Activated CD4-positive, alpha-beta T cell treated with anti-CD3 and anti-CD28 coated beads, Interleukin-2, amount 50 U/mL, for 4 hours (primary cell): ENCODE results near the gene C9orf152.
"Not testable (repeated sequence)": the region's sequence is repeated elsewhere in the genome, so short reads cannot be mapped to it uniquely, and the experiment has no call there.

Experiments
- DNase-seq, 2 experiments: peaks; one replicate each; pipeline ENCODE4 v3.0.0-alpha.2; 2020

The C9orf152 gene

DNA sequence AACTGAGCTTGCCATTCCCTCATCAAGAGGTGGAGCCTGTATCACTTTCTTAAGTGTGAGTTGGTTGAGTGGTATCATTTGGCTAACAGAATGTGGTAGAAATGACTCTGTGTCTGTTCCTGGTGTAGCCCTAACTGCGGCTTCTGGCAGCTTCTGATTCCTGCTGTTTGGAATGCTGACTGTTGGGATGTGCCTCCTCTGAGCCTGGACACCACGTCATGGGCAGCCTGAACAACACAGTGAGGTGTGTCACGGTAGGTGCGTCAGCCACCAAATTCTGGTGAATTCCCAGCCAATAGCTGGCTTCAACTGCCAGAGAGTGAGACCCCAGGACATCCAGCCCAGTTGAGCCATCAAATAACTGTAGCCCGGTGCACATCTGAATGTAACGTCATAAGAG, 6.1 kb upstream of the C9orf152 start:
- DNase-seq = no peak

DNA sequence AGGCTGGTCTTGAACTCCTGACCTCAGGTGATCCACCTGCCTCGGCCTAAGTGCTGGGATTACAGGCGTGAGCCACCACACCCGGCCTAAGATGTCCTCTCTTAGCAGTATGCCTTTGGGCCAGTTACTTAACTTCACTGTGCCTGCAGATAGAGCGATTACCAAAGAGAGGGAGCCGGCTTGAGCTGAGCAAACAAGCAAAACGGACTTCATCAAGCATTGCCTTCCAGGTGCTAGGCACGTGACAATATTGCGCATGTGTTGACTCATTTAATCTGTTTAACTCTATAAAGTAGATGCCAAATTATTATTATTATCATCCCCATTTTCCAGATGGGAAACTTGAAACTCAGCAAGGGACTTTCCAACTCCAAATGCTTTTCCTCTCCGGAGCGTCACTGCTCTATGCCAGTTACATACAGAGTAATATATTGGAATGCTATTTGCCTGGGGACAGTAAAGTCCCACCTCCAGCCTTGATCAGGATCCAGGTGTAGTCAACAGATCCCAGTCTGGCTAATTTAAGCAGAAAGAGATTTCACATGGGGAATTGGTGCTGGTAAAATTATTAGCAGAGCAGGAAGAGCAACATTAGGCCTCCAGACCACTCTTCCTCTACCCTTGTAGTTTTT, 5.6 kb upstream of the C9orf152 start:
- DNase-seq = no peak

DNA sequence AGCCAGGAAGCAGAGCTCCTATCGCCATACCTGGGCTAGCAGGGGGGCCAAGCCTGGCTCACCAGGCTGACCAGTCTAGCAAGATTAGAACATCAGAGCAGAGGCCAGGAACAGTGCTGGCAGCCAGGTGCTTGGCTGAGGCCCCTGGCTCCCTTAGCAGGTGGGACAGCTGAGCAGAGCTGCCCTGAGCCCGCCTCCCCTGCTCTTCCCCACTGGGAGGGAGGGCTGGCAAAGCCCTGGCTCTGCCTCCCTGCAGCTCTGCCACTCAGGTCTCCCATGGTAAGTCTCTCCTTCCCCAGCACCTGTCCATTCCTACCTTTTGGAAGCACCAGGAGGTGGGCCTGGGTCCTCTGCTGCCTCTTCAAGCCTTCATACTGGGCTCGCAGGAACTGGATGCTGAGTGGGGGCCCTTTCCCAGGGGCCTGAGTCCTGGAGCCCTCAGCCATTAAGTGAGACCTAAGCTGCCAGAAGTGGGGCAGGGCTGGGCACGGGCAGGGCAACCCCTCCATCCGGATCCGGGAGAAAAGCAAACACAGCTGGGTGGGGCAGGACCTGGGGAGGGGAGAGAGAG, 803 bp downstream of the C9orf152 start:
- DNase-seq = no peak

DNA sequence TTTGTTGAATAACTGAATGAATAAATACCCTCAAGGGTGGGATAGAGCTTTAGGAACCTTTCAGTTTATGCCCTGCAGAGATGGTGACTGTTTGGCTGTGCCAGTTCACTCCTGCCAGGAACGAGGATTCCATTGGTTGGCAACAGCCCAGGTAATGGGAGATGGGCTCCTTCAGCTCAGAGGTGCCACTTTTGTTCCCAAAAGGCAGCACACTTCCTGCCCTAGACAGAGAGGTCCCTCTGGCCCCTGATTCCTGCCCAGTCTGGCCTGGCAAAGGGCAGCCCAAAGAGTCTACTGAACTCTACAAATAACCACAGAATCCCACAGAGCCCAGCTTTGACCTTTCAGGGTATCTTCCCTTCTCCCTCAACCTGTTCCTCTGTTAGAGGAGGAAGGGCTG, 1.6 kb downstream of the C9orf152 start:
- DNase-seq = no peak

DNA sequence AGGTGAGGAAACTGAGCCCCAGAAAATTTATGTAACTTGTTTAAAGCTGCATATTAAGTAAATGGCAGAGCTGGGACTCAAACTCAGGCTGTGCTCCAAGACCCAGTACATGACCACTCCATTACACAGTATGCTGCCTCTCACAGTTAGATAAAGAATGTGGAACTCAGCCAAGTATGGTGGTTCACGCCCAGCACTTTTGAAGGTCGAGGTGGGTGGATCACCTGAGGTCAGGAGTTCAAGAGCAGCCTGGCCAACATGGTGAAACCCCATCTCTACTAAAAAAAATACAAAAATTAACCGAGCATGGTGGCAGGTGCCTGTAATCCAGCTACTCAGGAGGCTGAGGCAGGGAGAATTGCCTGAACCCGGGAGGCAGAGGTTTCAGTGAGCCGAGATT, 2.3 kb downstream of the C9orf152 start:
- not testable (repeated sequence) for DNase-seq

DNA sequence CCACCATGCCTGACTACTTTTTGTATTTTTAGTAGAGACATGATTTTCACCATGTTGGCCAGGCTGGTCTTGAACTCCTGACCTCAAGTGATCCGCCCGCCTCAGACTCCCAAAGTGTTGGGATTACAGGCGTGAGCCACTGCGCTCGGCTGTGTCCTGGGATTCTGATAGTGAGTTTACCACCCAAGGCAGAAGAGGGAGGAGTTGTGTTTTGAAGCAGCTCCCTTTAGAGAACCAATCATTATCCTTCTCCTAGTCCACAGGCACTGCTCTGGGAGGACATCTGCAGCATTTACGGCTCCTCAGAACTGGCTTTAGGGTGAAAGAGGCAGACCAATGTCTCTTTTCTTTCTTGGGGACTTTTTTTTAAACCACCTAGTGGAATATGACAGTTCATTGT, 5.7 kb downstream of the C9orf152 start:
- DNase-seq = no peak

DNA sequence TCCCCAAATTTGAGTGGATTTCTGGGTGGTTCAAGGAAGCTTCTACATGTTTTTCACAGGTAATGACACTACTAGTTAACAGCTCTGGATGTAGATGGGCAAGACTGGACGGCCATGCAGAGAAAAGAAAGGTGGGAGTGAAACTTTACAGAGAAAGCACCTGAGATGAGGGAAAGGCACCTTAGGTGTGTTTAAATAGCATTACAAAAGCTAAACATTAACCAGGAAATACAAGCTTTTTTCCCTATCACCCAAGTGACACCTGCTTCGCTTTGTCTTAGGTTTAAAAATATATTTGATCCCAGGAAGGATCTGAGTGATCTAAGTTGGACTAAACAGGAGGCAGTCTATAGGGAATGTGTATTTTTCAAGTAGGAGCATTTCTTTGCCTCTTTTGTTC, 8.3 kb downstream of the C9orf152 start:
- no peak for DNase-seq

DNA sequence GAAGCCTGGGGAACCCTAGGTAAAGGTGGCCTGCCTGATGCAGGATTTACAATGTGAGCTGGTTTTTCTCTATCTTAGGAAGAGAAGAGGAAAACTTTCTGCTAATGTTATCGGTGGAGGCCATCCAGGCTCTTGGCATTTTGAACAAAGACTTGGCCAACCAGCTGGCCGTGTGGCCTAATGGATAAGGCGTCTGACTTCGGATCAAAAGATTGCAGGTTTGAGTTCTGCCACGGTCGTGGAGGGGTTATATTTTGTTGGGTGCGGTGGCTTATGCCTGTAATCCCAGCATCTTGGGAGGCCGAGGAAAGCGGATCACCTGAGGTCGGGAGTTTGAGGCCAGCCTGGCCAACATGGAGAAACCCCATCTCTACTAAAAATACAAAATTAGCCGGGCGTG, 9.6 kb downstream of the C9orf152 start:
- no peak for DNase-seq

DNA sequence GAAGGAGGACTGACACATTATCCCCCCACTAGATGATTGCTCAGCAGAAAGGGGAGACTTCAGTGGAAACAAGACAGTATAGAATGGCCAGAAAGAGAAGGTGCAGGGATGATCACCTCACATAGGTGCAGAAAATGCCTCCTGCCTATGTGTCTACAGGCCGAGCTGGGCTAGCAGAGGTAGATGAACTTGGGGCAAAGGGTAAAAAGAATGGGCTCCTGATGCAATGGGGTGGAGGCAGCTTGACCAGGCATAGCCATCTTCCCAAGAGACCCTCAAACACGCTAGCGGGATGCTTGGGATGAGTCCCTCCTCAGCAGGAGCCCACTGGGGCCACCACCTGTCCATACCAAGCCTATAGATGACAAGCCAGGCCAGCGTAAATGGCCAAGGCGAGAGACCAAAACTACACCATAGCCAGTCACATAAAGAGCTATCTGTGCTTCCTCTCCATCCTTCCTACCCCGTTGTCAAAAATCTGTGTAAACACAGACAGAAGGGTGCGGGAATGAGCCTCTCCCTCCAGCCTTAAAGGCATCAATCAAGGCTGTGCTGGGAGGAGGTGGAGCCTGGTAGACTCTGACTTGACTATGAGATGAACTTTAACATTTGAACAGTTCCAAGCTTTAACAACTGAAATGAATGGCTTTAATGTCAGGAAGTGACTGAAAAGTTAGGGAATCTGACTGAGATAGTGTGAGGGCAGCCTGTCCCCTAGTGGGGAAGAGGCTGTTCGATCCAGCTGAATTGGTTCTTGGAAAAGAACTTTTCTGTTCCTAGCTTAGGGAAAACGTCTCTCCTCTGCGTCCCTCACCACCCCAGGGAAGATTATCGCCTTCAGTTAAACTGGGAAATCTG, 10.4 kb downstream of the C9orf152 start:
- DNase-seq = no peak

DNA sequence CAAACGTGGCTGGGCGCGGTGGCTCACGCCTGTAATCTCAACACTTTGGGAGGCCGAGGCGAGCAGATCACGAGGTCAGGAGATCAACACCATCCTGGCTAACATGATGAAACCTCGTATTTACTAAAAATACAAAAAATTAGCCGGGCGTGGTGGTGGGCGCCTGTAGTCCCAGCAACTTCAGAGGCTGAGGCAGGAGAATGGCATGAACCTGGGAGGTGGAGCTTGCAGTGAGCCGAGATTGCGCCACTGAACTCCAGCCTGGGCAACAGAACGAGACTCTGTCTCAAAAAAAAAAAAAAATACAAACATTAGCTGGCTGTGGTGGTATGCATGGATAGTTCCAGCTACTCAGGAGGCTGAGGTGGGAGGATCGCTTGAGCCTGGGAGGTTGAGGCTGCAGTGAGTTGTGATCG, 11.9 kb downstream of the C9orf152 start:
- DNase-seq = not testable (repeated sequence)

DNA sequence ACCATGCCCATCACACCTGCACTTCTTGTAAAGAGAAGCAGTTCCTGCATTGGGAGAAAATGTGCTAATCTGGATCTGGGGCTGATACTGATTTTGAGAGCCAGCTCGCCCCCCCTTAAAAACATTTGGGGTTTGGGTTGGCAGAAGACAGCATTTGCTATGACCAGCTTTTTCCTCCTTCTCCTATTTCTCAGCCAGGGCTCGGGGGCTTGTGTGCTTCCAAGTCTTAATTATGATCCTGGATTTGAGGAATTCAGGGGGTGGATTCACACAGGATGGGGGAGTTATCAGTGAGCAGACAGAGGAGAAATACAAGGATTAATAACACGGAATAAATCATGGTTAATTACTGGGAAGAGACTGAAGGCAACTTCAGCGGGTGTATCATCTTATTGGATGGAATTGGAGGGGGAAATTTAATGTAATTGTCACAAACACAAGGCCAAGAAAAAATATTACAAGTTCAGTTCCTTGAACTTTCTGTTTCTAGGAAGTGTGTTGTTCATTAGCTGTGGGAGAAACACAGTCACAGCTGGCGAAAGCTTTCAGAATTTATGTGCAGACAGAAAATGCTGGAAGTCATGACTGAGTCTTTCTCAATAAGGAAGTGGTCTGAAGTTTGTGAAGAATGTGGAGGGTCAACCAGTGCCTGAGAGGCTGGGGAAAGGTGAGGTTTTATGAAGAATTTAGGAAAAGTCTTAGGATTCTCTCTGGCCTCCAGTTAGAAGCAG, 15.3 kb downstream of the C9orf152 start:
- no peak for DNase-seq

DNA sequence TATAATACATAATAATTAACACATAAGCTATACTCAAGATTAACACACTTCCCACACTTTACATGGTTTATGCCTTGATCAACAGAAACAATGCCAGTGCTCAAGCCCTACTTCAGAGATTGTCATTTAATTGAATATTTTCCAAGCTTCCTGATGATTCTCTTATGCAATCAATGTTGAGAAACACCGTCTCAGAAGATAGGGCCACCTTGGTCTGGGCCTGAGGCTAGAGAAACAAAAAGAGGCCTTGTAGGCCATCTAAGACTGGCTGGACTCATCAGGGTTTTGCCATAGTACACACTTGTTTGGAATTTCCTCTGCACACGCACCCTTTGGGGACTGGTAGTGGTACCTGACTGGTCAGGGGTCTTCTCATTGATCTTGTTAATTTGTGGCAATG, 16.3 kb downstream of the C9orf152 start:
- DNase-seq = no peak

DNA sequence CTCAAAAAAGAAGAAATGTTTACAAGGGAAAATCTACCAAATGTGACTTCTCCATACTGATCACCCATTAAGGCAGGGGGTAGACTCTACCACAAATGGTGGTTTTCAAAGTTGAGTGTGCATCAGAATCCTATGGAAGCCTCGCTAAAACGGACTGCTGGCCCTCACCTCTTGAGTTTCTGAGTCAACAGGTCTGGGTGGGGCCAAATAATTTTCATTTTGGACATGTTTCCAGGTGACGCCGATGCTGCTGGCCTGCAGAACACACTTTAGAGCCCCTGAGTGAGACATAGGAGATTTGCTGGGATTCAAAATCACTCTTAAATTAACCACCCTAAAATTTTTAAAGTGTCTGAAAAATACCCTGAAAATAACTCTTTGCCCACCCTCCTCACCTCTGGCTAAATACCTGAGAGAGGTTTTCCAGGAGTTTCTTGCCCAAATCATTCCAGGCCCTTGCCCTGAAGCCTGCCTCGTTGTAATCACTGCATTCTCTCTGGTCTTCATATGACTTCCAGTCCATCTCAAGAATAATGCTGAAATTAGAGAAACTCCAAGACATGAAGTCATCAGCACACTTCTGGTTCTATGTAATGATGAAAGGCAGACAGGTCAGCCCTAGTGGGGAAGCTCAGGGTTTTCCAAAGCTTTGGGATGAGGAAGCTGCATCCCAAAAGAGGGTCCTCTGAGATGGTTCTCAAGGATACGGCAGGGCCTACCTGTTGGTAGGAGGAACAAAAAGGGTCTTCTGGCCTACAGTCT, 18.2 kb downstream of the C9orf152 start:
- DNase-seq = no peak

DNA sequence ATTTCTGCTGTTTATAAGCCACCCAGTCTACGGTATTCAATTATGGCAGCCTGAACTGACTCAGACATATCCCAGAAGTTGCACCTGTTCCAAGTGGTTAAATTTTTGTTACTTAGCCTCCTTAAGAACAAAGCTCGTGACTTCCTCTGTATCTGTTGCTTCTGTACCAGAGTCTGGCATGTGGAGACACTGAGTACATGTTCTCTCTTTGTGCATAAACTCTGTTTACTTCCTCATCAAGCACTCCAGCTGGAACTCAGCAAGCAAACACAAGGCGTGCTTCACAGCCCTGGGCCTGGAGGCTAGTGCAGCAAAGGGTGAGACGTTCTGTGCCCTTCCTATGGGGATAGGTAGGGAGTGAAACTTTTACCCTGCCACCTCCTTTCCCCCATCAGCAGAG, 19.0 kb downstream of the C9orf152 start:
- no peak for DNase-seq

DNA sequence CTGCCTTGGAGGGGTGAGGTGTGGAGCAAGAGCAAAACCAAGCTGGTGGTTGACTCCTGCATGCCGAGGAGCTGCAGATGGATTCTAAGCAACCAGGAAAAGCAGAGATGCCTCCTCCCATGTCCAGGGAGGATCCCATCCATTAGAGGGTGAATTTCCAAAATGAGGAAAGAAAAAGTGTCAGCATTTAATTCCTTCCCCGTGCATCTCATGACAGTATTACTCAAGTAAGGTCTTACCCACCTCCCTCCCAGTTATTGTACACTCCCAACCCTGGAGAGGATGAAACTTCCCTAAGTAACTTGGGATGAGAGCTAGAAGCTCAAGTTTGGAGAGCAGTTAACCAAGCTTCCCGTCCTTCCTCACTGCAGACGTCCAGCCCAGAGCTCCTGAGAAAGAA, 19.9 kb downstream of the C9orf152 start:
- DNase-seq = no peak

DNA sequence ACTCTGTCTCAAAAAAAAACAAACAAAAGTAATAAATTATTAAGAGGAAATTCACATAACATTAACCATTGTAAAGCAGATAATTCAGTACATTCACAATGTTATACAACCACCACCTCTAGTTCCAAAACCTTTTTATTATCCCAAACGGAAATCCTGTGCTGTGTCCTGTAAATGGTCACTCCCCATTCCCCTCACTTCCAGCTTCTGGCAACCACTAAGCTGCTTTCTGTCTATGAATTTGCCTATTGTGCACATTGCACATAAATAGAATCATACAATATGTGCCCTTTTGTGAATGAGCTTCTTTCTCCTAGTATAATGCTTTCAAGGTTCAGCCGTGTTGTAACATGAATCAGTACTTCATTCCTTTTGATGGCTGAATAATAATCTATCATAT, 20.8 kb downstream of the C9orf152 start:
- DNase-seq = no peak

DNA sequence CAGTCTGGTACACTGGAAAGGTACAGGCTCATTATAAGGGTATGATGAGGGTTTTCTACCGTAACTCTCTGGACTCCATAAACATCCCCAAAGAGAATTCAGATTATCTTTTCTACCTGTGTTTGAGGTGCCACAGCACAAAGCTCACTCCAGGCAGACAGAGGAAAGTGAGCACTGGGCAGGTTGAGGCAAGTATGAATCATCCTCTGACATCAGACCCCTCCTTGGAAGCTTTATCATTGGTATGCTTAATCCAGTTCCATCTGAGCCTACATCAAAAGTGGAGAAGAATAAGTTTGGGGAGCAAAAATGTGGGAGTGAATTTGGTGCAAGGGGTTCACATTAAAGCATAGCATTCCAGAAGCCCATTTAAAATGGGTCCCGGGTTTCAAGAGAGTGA, 21.7 kb downstream of the C9orf152 start:
- no peak for DNase-seq

DNA sequence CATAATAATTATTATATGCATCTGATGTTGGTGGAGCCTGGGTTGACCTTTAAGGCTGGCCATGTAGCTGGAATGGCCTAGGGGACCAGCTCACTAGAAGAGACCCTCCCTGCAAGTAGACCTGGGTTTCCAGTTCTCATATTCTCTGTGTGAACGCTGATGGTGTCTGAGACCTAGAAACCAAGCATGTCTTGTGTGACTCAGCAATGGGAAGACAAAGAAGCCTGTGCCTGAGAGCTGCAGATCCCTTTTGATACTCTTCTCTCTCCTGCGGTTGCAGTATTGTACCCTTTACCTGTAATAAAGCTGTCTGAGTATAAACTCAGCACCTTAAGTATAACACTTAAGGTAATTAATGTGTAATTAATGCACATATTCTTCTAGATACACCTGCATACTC, 22.2 kb downstream of the C9orf152 start:
- no peak for DNase-seq

DNA sequence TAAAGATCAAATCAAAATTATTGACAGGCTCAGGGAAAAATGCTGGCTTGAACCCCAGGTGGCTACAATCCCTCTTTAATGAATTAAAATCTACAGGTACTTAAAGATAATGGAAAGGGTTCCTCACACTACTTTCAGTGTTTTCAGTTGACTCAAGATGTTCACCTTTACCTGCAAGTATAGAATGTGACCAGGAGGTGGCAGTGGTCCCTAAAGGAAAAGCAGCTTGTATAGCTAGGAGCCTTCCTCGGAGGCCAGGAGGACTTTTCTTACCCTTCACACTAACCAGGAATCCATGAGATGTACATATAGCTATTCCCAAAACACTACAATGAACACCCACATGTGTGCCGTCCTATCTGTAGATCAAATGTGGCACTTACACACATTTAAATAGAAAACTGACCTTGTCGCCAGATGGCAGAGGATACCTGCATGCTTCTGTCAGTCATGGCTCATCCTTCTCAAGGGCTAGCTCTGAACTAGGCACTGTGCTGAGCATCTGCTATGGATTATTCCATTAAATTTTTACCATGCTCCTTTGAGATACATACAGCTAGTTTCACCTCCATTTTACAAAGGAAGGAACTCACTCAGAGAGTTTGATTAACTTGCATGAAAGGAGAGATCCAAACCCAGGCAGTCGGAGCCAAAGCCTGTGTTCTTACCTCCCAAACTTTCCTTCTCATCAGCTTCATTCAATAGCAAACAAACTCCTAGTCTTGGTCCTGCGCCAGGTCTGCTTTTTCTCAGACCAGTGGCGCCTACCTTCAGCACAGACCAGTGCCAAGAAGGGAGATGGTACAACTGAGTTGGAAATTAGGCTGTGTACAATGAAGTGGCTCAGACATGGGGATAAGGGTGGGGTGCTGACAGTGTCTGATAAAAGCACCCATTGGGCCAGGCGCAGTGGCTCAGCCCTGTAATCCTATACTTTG, 24.5 kb downstream of the C9orf152 start:
- DNase-seq = peak; percentile 28 to 30

DNA sequence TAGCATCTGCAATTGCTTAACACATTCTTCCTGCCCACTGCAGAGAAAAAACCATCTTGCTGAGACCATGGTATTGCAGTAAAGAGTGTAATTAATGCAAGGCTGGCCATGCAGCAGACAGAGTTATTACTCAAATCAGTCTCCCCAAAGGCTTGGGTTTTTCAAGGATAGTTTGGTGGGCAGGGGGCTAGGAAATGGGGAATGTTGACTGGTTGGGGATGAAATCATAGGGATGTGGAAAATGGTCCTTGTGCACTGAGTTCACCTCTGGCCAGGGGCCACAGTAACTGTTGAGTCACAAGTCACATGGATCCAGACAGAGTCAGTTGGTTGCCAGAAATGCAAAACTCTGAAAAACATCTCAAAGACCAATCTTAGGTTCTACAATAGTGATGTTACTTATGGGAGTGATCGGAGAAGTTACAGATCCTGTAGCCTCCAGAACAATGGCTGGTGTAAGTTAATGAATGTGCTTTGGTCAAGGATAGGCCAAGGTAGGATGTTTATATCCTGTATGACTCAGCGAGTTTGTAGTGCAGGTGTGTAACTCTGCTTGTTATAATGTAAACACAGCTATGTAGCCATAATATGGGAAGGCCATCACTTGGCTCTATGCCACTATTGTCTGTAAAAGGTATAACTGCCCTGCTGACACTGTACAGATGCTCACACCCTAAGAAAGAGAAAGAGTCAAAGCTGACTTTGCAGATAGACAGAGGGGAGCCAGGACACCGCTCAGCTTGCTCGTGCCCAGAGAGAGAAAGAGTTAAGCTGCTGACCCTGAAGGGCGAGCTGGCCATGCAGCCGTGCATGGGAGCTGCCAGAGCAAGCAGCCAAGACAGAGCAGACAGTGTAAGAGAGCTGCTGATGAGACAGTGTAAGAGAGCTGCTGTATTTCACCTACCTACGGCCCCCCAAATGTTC, 27.2 kb downstream of the C9orf152 start:
- no peak for DNase-seq
